GM19324 (cell line): ENCODE measurements around the gene TMEM150C.
"Not testable (repeated sequence)": the region's sequence is repeated elsewhere in the genome, so short reads cannot be mapped to it uniquely, and the experiment has no call there.

Experiments
- ATAC-seq: cut with Tn5 transposase; IDR thresholded peaks from one replicate; pipeline ENCODE4 v1.9.1; 2021; ENCODE audit warnings: mild to moderate bottlenecking, moderate library complexity; ENCODE audit not compliant: unreplicated experiment, low FRiP score

The TMEM150C gene

DNA sequence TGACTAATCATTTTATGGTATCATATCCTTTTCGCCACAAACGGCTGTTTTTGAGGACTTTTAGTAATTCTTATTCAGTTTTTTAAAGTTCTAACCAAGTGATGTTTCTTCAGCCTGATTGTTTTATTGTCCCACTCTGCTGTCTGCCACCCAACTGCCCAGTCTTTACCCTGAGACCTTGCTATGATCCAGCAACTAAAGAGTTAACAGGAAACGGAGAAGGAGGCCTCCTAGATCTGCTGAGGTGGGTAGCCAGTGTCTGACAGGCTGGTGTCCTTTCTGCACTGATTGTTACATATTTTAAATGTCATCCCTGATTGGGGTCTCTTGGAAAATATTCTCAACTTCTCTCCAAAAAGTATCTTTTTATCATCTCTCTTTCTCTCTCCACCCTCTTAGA lies 7.9 kb upstream of the TMEM150C start:
- ATAC-seq, result no peak

DNA sequence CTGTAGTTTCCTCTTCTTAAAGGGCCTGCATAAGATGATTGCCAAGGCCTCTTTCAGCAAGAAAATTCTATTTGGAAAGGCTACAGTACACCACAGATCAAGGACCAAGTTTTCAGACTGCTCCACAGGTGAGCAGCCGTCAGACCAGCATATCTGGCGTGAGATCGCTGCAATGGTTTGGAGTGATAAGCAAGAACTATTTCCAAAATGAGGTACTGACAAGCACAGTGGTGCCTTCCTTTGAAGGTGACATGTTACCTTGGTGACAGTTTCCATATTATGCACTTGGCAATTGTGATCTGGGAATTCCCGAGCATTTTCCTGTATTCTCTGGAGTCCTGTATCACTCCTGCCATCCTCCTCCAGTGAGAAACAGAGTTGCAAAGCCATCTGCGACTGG lies 7.3 kb upstream of the TMEM150C start:
- ATAC-seq, result no peak

DNA sequence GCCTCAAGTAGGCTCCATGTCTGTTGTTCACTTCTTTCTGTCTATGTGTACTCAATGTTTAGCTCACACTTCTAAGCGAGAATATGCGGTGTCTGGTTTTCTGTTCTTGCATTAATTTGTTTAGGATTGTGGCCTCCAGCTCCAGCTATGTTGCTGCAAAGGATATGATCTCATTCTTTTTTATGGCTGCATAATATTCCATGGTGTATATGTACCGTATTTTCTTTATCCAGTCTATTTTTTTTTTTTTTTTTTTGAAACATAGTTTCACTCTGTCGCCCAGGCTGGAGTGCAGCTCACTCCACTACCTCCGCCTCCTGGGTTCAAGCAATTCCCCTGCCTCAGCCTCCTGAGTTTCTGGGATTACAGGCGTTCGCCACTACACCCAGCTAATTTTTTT lies 5.7 kb upstream of the TMEM150C start:
- ATAC-seq, result no peak

DNA sequence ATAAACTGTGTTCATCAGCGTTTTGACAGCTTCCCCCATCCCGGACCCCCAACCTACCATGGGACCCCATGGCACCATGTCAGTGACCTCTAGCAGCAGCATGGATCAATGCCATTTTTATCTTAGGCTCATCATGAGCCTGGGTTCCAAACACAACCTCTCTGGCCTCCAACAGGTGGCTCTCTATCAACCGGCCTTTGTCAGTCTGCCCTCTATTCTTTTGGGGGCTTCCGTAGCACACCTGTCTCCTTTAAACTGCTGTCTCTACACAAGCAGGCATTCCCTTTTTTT lies 721 bp upstream of the TMEM150C start:
- ATAC-seq, result no peak

DNA sequence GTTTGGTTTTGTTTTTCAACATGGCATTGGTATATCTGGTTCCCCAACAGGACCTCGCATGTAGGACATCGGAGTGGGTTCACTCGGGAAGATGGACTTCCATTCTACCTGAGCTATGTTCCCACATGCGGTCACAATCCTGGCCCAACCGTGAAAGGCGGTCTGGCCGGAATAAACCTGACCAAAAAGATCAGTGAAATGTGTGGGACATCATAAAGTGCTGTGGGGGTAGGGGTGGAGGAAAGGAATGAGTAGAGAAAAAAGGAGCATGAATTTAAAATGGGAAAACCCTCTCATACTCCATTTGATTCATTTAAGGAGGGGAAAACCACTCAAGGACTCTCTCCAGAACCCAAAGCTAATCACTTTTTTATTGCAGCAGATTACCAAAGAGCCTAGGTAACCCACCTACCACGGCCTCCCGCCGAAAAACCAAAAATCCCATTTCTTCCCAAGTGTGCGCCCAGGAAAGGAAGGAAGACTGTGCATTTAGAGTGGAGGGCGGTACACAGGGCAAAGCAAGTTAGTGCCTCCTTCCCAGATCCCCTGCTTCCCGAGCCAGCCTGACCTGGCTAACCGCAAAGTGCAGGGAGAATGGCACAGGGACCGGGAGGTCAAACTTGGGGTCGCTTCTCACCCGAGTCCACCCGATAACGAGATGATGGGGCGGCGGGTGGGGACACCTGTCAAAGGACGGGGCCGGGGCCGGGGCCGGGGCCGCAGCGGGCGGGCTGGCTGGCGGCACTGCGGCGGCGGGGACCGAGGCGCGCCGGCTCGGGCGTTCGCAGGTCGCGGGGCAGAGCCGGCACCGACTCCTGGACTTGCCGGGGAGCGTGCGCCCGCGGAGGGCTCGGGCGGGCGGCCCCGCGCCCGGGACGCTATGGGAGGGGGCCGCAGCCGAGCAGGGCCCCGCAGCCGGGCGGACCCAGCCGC lies 669 bp downstream of the TMEM150C start:
- no peak for ATAC-seq

DNA sequence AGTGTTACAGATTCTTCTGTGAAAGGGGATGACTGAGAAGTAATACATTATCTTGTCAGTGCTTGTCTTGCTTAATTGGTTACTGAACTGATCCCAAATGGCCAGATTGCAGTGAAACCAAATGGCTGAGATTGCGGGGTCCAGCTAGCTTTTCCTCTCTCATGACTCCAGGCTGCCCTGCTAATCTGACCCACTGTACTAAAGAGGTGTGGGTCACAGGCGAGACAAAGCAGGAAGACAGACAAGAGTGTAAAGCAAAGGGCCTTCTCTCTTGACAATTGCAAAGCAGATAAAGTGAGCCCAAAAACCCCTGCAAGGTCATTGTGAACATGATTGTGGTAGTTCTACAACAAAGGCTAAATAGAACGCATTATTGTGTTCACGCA lies 2.1 kb downstream of the TMEM150C start:
- ATAC-seq, result no peak

DNA sequence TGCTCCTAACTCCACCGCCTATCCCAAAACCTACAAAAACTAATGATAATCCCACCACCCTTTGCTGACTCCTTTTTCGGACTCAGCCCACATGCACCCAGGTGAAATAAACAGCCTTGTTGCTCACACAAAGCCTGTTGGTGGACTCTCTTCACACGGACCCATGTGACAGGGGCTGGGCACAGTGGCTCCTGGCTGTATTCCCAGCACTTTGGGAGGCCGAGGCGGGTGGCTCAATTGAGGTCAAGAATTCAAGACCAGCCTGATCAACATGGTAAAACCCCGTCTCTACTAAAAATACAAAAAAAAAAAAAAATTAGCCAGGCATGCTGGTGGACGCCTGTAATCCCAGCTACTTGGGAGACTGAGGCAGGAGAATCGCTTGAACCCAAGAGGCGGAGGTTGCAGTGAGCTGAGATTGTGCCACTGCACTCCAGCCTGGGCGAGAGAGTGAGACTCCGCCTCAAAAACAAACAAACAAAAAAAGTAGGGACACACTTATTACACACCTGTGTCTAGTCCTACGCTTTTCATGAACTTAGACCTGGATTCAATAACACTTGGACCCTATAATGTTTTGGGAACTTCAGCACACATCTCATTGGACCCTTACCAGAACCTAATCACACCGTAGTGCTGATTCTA lies 2.6 kb downstream of the TMEM150C start:
- ATAC-seq, result not testable (repeated sequence)

DNA sequence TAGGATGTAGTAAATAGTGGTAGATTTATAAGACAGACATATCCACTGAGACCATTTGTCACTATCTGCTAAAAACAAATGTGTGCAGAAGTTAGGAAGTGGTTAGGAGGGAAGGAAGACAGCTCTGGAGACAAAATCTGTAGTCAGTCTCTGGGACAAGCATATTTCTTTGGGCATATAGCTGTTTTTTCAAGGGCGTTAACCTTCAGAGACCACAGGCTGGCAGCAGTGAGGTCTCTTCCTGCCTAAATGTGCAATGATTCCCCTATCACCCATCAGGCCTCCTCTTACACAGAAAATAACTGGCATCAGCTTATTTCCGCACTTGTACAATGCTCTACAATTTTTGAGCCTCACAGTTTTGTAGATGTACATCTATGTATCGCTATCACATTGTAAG lies 6.5 kb downstream of the TMEM150C start:
- no peak for ATAC-seq

DNA sequence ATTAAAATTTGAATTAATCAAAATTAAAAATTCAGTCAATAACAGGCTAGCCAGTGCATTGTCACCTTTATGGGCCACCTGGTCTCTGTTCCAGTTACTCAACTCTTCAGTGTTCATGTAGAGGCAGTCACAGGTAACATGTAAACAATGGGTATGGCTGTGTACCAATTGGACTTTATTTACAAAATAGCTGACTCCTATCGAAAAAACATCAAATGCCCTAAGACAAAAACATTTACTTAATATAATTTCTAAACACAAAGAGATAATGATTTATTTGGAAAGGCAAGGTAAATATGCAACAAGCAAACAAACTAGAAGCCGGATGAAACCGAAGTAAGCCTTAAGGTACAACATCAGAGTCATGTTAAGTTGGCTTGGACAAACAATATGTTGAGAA lies 8.8 kb downstream of the TMEM150C start:
- no peak for ATAC-seq

DNA sequence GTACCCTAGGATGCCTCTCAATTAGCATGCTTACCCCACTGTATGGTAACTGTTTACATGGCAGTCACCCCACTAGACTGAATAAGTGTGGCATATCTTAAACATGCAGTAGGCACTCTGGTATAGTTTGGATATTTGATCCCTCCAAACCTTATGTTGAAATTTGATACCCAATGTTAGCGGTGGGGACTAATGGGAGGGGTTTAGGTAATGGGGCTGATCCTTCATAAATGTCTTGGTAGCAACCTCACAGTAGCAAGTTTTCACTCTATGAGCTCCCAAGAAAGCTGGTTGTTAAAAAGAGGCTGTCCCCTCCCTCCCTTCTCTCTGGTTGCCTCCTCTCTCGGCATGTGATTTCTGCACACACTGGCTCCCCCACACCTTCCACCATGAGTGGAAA lies 10.1 kb downstream of the TMEM150C start:
- ATAC-seq, result no peak

DNA sequence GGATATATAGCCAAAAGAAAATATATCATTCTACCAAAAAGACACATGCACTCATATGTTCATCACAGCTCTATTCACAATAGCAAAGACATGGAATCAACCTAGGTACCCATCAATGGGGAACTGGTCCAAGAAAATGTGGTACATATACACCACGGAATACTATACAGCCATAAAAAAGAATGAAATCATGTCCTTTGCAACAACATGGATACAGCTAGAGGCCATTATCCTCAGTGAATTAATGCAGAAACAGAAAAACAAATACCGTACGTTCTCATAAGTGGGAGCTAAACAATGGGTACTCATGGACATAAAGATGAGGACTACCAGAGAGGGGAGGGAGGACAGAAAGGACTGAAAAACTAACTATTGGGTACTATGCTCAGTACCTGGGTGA lies 13.9 kb downstream of the TMEM150C start:
- ATAC-seq, result not testable (repeated sequence)

DNA sequence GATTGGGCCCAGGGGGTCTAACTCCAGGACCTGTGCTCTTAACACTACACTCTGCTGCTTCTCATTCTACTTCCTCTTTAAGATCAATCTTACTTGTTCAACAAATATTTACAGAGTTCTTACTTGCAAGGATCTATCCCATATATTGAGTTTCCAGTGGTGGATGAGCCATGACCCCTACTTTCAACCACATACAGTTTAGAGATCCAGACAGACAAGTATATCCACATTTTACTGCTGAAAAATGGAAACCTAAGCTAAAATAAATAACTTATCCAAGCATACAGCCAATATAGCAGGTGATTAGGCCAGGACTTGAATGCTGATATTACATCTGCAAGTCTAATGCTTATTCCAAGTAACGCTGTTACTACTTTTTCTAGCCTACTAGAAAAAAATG lies 18.7 kb downstream of the TMEM150C start:
- no peak for ATAC-seq

DNA sequence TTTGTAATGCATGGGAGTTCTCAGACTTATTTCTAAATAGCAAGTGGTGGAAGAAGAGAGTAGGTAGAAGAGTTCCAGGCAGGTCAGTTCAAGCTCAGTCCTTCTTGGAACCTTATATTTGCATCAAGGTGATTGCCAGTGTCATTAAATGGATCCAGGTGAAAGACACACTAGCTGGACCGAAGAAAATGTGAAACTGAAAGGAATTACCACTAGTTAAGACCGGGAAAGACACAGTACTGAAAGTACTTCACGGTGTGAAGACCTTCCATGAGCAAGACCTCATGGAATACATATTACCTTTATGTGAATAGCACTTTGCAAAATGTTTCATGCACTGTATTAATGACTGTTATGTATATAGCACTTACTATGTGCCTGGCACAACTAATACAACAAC lies 19.1 kb downstream of the TMEM150C start:
- no peak for ATAC-seq

DNA sequence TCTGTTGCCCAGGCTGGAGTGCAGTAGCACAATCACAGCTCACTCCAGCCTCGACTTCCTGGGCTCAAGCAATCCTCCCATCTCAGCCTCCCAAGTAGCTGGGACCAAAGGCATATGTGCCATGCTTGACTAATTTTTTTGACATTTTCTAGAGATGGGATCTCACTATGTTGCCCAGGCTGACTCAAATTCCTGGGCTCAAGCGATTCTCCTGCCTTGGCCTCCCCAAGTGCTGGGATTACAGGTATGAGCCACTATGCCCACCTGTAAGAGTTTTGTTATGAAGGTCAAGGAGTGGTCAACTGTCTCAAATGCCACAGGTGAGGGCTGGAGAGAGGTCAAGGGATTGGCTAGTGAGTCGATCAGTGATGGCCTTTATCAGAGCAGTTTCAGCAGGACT lies 32.5 kb downstream of the TMEM150C start:
- ATAC-seq, result no peak

DNA sequence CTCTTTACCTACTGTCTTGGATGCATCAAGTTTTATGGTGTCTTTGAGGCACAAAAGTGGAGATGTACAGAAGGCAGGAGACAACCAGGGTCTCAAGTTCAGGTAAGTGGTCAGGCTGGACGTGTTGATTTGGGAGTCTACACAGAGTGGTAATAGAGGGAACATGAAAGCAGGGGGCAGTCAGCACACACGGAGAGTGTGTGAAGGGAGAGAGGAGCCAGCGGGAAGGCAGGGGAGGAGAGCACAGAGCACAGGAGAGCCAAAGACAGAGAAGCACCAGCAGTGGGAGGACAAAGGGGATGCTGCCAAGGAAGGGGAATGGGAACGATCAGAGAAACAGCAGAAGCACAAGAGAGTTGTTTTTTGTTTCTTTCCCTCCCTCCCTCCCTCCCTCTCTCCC lies 32.9 kb downstream of the TMEM150C start:
- no peak for ATAC-seq

DNA sequence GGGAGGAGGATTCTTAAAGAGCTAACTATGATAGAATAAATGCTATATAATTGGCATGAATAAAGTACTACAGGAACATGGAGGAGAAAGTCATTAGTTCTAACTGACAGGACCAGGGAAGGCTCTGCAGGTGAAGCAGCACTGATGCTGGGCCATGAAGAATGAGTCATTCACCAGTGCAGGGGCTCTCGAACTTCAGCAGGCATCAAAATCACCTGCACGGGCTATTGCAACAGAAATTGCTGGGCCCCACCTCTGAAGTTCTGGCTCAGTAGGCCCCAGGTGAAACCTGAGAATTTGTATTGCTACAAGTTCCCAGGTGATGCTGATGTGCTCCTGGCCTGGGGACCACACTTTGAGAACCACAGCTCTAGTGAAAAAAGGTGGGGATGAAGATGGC lies 33.7 kb downstream of the TMEM150C start:
- ATAC-seq, result no peak

DNA sequence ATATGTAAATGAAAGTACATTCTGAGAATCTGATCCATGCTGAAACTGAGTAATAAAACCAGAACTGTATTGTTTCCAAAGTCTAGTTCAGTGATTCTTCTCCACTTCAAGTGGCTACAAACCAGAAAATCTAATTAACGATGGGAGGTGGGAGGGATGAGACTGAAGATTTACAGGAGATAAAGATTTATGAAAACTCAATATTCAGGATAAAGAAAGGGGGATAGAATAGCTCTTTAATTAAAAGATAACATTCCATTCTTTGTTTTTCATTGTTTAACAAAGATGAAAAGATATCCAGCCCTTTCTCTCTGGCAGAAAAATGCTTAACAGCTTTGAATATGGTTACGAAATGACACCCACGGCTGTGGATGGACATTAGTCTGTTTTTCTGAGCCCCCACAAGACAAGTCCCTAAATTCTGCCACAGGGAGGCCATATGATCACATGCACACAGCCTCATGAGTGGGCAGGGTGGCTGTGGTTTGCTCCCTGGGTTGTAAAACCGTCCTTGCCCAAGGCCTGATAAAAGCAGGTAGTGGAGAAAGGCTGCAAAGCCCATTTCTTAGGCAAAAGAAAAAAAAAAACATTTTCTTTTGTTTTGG lies 36.4 kb downstream of the TMEM150C start:
- no peak for ATAC-seq

DNA sequence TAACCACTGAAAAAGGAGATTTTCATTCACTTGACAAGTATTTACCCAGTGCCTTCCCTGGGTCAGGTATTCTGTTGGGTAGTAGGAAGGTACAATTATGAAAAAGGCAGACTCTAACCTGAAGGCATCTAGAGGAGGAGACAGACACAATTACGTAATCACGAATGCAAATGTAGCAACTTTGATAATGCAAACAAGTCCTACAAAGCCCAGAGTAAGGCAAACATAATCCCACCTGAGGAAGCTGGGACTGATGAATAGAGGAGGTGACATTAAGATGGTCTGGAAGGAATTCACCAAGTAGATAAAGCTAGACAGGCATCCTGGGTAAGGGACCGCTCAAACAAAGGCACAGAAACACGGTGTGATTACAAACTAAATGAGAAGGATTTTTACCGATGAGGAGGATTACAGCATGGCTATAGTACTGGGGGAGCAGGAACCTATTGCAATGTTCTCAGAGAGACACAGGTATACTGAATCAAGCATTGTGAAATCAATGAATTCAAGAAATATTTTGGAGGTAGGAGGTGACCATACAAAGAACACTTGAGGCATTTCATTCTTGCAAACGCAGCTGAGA lies 37.1 kb downstream of the TMEM150C start:
- ATAC-seq, result no peak

DNA sequence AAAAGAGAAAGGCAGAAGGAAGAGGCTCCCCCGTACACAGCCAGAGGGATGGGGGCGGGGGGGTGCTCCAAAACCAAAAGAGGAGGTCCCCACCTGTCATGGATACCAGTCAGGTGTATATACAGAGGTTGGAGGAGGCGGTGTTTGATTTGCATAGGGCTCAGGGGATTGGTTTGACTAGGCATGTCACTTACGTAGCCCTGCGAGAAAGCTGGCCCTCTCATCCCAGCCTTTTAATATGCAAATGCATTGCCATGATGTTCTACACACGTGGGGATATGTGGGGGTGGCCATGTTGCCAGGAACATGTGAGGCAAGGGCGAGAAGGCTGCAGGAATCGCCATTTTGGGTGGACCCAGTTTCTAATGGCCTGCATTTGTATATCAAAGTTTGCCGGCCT lies 38.6 kb downstream of the TMEM150C start:
- no peak for ATAC-seq

DNA sequence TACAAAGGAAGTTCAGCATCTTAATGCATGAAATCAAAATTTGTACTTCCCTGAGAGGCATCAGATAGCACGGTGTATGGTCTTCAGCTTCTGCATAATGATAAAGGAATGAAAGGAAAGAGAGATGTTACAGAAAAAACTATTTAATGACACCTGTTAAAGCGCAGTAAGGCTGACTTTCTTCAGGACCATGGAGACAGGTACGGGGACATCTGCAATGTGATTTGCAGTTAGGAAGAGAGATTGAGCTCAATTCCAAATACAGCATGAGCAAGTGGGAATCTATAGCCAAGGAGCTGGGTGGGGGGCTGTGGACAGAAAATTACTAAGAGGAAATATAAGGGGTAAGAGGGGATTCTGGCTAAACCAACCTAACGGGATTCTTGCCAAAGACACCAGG lies 39.3 kb downstream of the TMEM150C start:
- ATAC-seq, result no peak

DNA sequence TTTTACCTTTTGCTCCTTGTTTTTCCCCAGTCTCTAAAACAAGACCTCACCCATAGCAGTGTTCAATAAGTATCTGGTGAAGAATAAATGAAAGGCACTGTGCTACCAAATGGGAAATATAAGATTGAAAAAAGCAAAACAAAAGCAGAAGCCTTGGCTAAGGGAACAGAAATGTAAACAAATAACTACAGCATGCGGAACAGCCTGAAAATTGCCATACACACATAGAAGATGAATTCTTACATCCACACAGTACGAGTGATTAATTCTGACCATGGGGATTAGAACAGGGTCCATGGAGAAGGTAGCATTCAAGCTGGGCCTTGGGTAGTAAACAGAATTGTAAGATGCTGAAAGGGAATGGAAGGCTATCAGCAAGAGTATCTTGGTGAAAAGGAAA lies 40.5 kb downstream of the TMEM150C start:
- no peak for ATAC-seq

DNA sequence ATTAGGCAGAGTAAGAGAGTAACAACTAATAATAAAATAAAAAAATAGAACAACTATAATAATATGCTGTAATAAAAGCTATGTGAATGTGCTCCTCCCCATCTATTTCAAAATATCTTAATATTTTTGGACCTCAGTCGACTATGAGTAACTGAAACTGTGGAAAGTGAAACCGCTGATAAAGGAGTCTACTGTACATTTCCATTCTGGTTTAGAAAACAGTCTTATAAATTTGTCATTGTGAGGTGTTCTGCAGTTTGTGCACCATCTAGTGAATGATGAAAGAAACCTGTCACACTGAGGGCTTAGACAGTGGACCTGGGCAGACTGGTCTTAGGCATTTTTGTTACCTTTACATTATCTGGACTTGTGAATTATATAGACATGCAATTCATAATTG lies 42.0 kb downstream of the TMEM150C start:
- ATAC-seq, result no peak
